HFF-Myc (cell line): ENCODE data around the gene CEP131.

Source experiments
- DNase-seq: peaks from one replicate; pipeline ENCODE4 v3.0.0-alpha.2; 2011; ENCODE audit warnings: low read depth; ENCODE audit errors: extremely low read depth
- H3K4me3 ChIP-seq: replicated peaks from 2 replicates; pipeline ENCODE4 v1.5.1; 2011; ENCODE audit warnings: low read depth, mild to moderate bottlenecking, control low read depth, low read length
- TF ChIP-seq, protein P1 (sequence below): IDR thresholded peaks from 2 replicates; pipeline ENCODE4 v1.5.1; 2012; ENCODE audit warnings: mild to moderate bottlenecking, low read depth, low read length, control low read depth; ENCODE audit errors: missing control alignments

The CEP131 gene

DNA sequence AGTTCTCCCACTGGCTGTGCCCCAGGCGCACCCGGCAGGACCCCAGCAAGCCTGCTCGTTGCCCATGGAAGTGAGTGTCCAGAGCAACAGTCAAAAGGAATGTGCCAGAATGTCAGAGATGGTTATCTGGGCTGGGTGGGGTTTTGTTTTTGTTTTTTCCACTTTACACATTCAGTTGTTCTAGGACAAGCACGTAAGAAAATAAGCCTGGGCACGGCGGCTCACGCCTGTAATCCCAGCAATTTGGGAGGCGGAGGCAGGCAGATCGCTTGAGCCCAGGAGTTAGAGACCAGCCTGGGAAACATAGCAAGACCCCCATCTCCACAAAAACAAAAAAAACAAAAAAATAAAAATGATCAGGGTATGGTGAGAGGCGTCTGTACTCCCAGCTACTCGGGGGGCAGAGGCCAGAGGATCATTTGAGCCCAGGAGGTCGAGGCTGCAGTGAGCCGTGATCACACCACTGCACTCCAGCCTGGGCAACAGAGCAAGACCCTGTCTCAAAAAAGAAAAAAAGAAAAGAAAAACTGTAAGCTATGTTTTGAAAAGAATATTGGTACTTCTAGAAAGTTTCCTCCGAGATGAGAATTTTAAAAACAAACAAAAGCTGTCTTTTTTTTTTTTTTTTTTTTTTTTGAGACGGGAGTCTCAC, 24.7 kb upstream of the CEP131 start:
- H3K4me3 ChIP-seq = no peak overlapping the region
- TF ChIP-seq, protein P1, sequence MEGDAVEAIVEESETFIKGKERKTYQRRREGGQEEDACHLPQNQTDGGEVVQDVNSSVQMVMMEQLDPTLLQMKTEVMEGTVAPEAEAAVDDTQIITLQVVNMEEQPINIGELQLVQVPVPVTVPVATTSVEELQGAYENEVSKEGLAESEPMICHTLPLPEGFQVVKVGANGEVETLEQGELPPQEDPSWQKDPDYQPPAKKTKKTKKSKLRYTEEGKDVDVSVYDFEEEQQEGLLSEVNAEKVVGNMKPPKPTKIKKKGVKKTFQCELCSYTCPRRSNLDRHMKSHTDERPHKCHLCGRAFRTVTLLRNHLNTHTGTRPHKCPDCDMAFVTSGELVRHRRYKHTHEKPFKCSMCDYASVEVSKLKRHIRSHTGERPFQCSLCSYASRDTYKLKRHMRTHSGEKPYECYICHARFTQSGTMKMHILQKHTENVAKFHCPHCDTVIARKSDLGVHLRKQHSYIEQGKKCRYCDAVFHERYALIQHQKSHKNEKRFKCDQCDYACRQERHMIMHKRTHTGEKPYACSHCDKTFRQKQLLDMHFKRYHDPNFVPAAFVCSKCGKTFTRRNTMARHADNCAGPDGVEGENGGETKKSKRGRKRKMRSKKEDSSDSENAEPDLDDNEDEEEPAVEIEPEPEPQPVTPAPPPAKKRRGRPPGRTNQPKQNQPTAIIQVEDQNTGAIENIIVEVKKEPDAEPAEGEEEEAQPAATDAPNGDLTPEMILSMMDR = no peak
- DNase-seq = no peak

DNA sequence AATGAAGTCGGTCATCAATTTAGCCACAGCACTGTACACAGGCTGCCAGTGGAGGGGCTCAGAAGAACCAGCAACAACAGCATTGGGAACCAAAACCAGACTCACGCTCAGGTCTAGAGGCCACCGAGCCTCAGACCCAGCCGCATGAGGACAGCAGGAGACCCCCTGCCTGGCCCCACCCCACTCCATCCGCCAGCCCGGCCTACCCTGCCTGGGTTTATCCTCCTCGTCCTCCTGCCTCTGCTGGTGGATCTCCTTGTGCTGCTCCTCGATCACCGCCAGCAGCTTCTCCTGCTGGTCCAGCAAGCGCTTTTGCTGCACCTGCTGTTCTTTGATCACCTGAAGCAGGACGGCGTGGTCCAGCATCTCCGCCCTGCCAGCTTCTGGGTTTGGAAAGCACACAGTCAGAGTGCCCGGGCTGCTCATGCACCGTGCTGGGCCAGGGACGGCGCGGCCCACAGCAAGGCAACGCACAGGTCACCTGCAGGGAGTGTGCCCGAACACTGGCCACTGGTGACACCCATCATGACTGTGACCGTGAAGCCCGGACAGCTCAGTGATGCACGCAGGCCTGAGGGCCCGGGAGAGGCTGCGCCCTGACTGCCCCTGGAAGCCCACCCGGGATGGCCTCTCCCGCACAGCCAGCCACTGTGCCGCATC, 24.0 kb upstream of the CEP131 start:
- no peak for DNase-seq
- TF ChIP-seq, protein P1 = no peak
- H3K4me3 ChIP-seq = no peak overlapping the region

DNA sequence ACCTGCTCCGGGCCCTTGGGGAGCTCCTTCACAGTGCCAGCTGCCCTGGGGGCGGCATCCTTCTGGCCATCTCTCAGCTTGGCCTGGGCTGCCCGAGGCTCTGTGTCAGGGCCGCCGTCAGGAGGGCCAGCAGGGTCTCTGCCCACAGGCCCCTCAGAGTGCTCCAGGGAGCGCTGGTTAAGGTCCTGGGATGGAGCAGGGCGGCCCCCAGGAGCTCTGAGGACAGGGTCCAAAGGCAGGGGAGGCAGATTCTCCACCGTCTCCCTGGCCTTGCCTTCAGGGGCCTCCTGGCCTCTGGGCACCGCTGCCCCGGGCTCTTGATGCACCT, 23.5 kb upstream of the CEP131 start:
- no peak for DNase-seq
- TF ChIP-seq, protein P1 = no peak
- H3K4me3 ChIP-seq = no peak overlapping the region

DNA sequence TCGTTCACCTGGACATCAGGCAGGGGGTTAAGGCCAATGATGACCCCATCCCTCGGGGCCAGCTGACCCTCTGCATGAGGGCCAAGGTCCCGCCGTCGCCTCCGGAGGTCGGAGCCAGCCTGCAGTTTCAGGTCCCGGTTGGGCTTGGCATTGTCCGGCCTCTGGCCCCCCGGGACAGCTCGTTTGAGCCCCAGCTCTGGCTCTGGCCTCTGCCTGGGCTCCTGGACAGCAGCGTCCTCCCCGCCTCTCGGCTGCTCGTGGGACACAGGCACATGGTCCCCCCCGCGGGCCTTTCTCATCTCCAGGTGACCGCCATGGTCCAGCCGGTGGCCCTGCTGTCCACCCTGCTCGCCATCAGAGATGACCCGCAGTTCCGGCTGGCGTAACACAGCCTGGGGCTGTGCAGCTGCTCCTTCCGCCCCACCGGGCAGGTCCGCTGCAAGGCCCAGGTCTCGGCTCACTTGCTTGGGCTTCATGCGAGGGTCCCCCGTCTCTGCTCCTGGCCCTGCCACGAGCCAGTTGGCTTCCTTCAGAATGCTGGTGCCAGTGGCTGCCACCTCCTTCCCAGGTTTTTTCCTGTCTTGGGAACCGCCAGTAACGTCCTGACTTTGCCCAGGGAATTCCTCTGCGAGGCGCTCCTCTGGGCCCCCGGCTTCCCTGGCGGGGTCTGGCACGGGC, 23.0 kb upstream of the CEP131 start:
- DNase-seq = no peak
- TF ChIP-seq, protein P1 = no peak
- H3K4me3 ChIP-seq = no peak overlapping the region

DNA sequence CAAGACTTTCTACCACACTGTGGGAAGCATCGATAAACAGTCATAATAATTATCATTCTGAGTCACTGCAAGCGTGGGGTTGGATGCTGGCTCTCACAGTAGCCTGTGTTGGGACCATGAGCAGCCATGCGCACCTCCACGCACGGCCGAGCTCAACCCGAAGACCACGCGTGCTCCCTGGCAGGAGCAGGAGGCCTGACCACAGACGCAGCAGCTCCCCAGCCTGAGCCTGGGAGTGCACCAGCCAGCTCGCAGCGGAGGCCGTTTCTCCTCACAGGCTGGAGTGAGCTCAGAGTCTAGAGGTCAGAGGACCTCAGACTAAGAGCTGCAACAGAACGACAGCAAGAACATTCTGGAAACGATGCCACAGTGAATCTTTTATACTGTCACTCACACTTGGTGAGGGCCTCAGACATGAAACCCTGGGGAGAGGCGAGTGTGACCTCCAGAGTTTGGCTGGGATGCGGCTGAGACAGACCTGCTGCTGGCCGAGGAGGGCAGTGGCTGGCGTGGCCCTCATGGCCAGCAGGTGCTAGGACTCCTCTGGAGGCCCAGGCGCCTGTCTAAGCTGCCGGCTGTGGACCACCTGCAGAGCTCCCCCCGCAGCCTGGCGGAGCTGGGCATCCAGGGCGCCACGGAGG, 22.4 kb upstream of the CEP131 start:
- TF ChIP-seq, protein P1 = no peak
- DNase-seq = no peak
- H3K4me3 ChIP-seq = no peak overlapping the region

DNA sequence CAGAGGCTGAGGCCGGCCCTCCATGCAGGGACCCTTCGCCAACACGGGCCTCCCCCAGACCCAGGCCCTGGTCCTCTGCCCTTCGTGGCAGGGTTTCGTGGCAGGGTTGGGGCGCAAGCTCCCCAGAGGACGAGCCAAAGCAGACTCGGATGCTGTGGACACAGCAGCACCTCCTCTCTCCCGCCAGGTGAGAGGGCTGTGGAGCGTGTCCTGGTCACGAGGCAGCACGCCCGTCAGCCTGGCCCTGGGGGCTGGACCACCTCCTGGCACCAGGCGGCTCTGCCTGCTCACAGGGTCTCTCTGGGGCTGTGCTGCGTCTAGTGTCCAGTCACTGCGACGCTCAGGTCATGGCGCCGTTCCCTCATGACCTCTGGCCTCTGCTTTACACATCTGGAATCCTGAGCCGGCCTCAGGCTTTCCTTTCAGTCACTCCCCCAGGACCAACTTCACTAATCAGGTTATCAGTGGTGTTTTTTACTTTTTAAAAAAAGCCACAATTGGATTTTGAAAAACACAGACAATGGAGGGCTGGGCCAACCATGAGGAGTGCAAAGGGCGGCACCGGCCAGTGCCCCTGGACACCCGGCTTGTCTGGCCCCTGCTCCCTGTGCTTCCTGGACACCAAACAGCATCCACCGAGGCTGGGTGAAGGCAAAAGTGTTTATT, 21.7 kb upstream of the CEP131 start:
- no peak overlapping the region for H3K4me3 ChIP-seq
- TF ChIP-seq, protein P1 = no peak
- DNase-seq = no peak
